Measurements from ENCODE around the gene KLK8. TPM values are rescaled to one million over a fixed set of nuclear protein-coding genes. Genes with fewer than 3 reads are reported as not detected.
A peak's percentile ranks its signal among the peaks of the same experiment; 100 is the strongest.

The KLK8 gene
- total RNA-seq, 1 donor from 2014 or later, result 7.6 TPM

GRCh38 chr19:51024924-51025323, 23.5 kb upstream of the KLK8 start:
- no peak for FAIRE-seq
- no peak for DNase-seq (ENCODE audit: low read depth)
- TF ChIP-seq CTCF (IDR thresholded peaks at IDR 0.05; ENCODE audit: insufficient read depth, low read length, severe bottlenecking), result no peak
- H3K36me3 ChIP-seq (ENCODE audit: control insufficient read depth, insufficient read depth, low read length), result no peaks in the 10 kb centered on the region
- H3K4me3 ChIP-seq (ENCODE audit: low read depth, low read length), result no peak overlapping the region
- H3K27me3 ChIP-seq (ENCODE audit: control insufficient read depth, insufficient read depth, low read length), result peaks cover 2% of the 10 kb centered on the region

GRCh38 chr19:51023946-51024345, 22.5 kb upstream of the KLK8 start:
- Histone ChIP-seq H3K36me3 (ENCODE audit: control insufficient read depth, insufficient read depth, low read length) (no peaks in the 10 kb centered on the region), H3K27me3 (ENCODE audit: control insufficient read depth, insufficient read depth, low read length) (peaks cover 4% of the 10 kb centered on the region), H3K4me3 (ENCODE audit: low read depth, low read length) (no peak overlapping the region)
- no peak for TF ChIP-seq CTCF (IDR thresholded peaks at IDR 0.05; ENCODE audit: insufficient read depth, low read length, severe bottlenecking)
- FAIRE-seq, result no peak
- no peak for DNase-seq (ENCODE audit: low read depth)

GRCh38 chr19:51022526-51022925, 21.1 kb upstream of the KLK8 start:
- Histone ChIP-seq H3K36me3 (ENCODE audit: control insufficient read depth, insufficient read depth, low read length) (no peaks in the 10 kb centered on the region), H3K27me3 (ENCODE audit: control insufficient read depth, insufficient read depth, low read length) (peaks cover 4% of the 10 kb centered on the region), H3K4me3 (ENCODE audit: low read depth, low read length) (no peak overlapping the region)
- FAIRE-seq (no peak), DNase-seq (ENCODE audit: low read depth) (no peak)
- no peak for TF ChIP-seq CTCF (IDR thresholded peaks at IDR 0.05; ENCODE audit: insufficient read depth, low read length, severe bottlenecking)

- Histone ChIP-seq H3K4me3 (ENCODE audit: low read depth, low read length) (no peak overlapping the region), H3K27me3 (ENCODE audit: control insufficient read depth, insufficient read depth, low read length) (peaks cover 1% of the 10 kb centered on the region), H3K36me3 (ENCODE audit: control insufficient read depth, insufficient read depth, low read length) (no peaks in the 10 kb centered on the region)
- peak; percentile 71 for TF ChIP-seq CTCF (IDR thresholded peaks at IDR 0.05; ENCODE audit: insufficient read depth, low read length, severe bottlenecking)
- DNase-seq (ENCODE audit: low read depth), result peak; percentile 63
- peak; percentile 55 for FAIRE-seq
Observed at GRCh38 chr19:51020988-51021651, 19.7 kb upstream of the KLK8 start.

GRCh38 chr19:51019544-51019925, 18.1 kb upstream of the KLK8 start, which contains the start of gene KLK10:
Gene KLK10 (minus strand): TSS chr19:51019709. CDS start chr19:51019130, 579 bp downstream.
- no peaks in the 10 kb centered on the region for H3K36me3 ChIP-seq (ENCODE audit: control insufficient read depth, insufficient read depth, low read length)
- peaks cover 1% of the 10 kb centered on the region for H3K27me3 ChIP-seq (ENCODE audit: control insufficient read depth, insufficient read depth, low read length)
- DNase-seq (ENCODE audit: low read depth) (no peak), FAIRE-seq (no peak)
- H3K4me3 ChIP-seq (ENCODE audit: low read depth, low read length), result peak within 1 kb of the TSS; percentile 33
- no peak for TF ChIP-seq CTCF (IDR thresholded peaks at IDR 0.05; ENCODE audit: insufficient read depth, low read length, severe bottlenecking)
